IMR-90 (cell line): ENCODE results near the gene KHNYN. TPM values are rescaled to one million over a fixed set of nuclear protein-coding genes. Genes with fewer than 3 reads are reported as not detected.

Experiments
- ATAC-seq: fragments of 200-7000 bp; cut with Tn5 transposase; 2 replicates; pipeline ENCODE4 v1.9.1; 2020; ENCODE audit warnings: low read depth, mild to moderate bottlenecking, moderate library complexity
- BruUV-seq: library from RNA; stranded (reverse); fragments of 400-500 nt; replicated peaks from 2 replicates; lab custom pipeline; 2021; lab: Mats Ljungman, UMichigan
- CTCF ChIA-PET: fragments of 300-600 bp; formaldehyde crosslinking; extraction: SDS; loops from one replicate; lab custom pipeline; 2021; ENCODE audit warnings: antibody characterized with exemption; lab: Yijun Ruan, JAX
- POLR2A ChIA-PET: fragments of 300-600 bp; sonication (Branson Sonifier 250); formaldehyde crosslinking; loops from one replicate; lab custom pipeline; 2022; ENCODE audit warnings: antibody characterized with exemption; ENCODE audit not compliant: unreplicated experiment; lab: Charles Lee
- DNase-seq: peaks from one replicate; pipeline ENCODE4 v3.0.0; 2013
- H2AFZ ChIP-seq: replicated peaks from 2 replicates; pipeline ENCODE3; 2013; ENCODE audit warnings: low read length, mild to moderate bottlenecking; ENCODE audit not compliant: poor library complexity
- H2AK5ac ChIP-seq: 2 replicates; pipeline ENCODE4 v1.6.1; 2013; ENCODE audit warnings: low read depth, low read length, inconsistent platforms
- H2AK9ac ChIP-seq: replicated peaks from 2 replicates; pipeline ENCODE3; 2013; ENCODE audit warnings: mild to moderate bottlenecking, low read depth, low read length, moderate library complexity; ENCODE audit not compliant: poor library complexity
- H2BK120ac ChIP-seq: 2 replicates; pipeline ENCODE4 v1.6.1; 2013; ENCODE audit warnings: low read depth, low read length, inconsistent platforms
- H2BK15ac ChIP-seq: 3 replicates; pipeline ENCODE4 v1.6.1; 2013; ENCODE audit warnings: low read depth, low read length, inconsistent platforms
- H2BK20ac ChIP-seq: 2 replicates; pipeline ENCODE4 v1.6.1; 2013; ENCODE audit warnings: low read depth, mild to moderate bottlenecking, inconsistent platforms, low read length, moderate library complexity
- H2BK5ac ChIP-seq: 2 replicates; pipeline ENCODE4 v1.6.1; 2013; ENCODE audit warnings: mild to moderate bottlenecking, low read depth, low read length, inconsistent platforms; ENCODE audit not compliant: poor library complexity, severe bottlenecking
- H3K14ac ChIP-seq: replicated peaks from 2 replicates; pipeline ENCODE4 v1.6.1; 2013; ENCODE audit warnings: low read depth, low read length, inconsistent platforms
- H3K18ac ChIP-seq: 2 replicates; pipeline ENCODE4 v1.6.1; 2013; ENCODE audit warnings: low read depth, low read length, control low read depth
- H3K23ac ChIP-seq: 2 replicates; pipeline ENCODE4 v1.6.1; 2013; ENCODE audit warnings: low read depth, low read length, inconsistent platforms
- H3K27ac ChIP-seq: 2 replicates; pipeline ENCODE4 v1.5.1; 2013; ENCODE audit warnings: mild to moderate bottlenecking, control low read depth, low read length; ENCODE audit not compliant: insufficient read depth
- H3K27me3 ChIP-seq: 2 replicates; pipeline ENCODE4 v1.6.1; 2013; ENCODE audit warnings: low read length; ENCODE audit not compliant: control insufficient read depth, insufficient read depth
- H3K36me3 ChIP-seq: 2 replicates; pipeline ENCODE4 v1.6.1; 2013; ENCODE audit warnings: low read length, mixed read lengths; ENCODE audit not compliant: control insufficient read depth, insufficient read depth
- H3K4ac ChIP-seq: 2 replicates; pipeline ENCODE4 v1.6.1; 2013; ENCODE audit warnings: low read depth, low read length, inconsistent platforms
- H3K4me1 ChIP-seq: 2 replicates; pipeline ENCODE4 v1.6.1; 2013; ENCODE audit warnings: low read length, mixed read lengths; ENCODE audit not compliant: control insufficient read depth, insufficient read depth
- H3K4me2 ChIP-seq: 2 replicates; pipeline ENCODE4 v1.6.1; 2013; ENCODE audit warnings: low read depth, mild to moderate bottlenecking, control low read depth, low read length, moderate library complexity
- H3K4me3 ChIP-seq: 2 replicates; pipeline ENCODE4 v1.5.1; 2013; ENCODE audit warnings: low read depth, mild to moderate bottlenecking, control low read depth, low read length, moderate library complexity; ENCODE audit not compliant: insufficient read depth
- H3K56ac ChIP-seq: 2 replicates; pipeline ENCODE4 v1.6.1; 2013; ENCODE audit warnings: low read length, inconsistent platforms; ENCODE audit not compliant: insufficient read depth; ENCODE audit errors: extremely low read depth
- H3K79me1 ChIP-seq, 2 experiments: 2 replicates each; pipeline ENCODE4 v1.6.1; 2013; ENCODE audit warnings: low read length in 2 of 2, inconsistent platforms in 1 of 2, low read depth in 1 of 2
- H3K9ac ChIP-seq: 2 replicates; pipeline ENCODE4 v1.6.1; 2013; ENCODE audit warnings: low read depth, low read length, control low read depth
- H3K9me1 ChIP-seq: 2 replicates; pipeline ENCODE4 v1.6.1; 2013; ENCODE audit warnings: low read length, inconsistent platforms; ENCODE audit not compliant: insufficient read depth
- H3K9me3 ChIP-seq: 2 replicates; pipeline ENCODE4 v1.6.1; 2013; ENCODE audit warnings: low read length; ENCODE audit not compliant: control insufficient read depth, insufficient read depth
- H4K20me1 ChIP-seq: 2 replicates; pipeline ENCODE4 v1.6.1; 2013; ENCODE audit warnings: low read length, inconsistent platforms; ENCODE audit not compliant: insufficient read depth
- H4K5ac ChIP-seq: 2 replicates; pipeline ENCODE4 v1.6.1; 2013; ENCODE audit warnings: mild to moderate bottlenecking, low read depth, low read length, control low read depth
- H4K8ac ChIP-seq, 2 experiments: 2 replicates each; pipeline ENCODE4 v1.6.1; 2013; ENCODE audit warnings: low read depth in 2 of 2, low read length in 2 of 2, control low read depth in 1 of 2, inconsistent platforms in 1 of 2
- H4K91ac ChIP-seq: 2 replicates; pipeline ENCODE4 v1.6.1; 2013; ENCODE audit warnings: low read depth, low read length, inconsistent platforms; ENCODE audit not compliant: insufficient read depth
- BHLHE40 ChIP-seq: fragments of 150-350 bp; IDR thresholded peaks from 2 replicates; pipeline ENCODE4 v1.6.1; 2016; ENCODE audit warnings: mild to moderate bottlenecking, low read depth, low read length
- CEBPB ChIP-seq: IDR thresholded peaks from 2 replicates; pipeline ENCODE4 v1.6.1; 2012; ENCODE audit warnings: low read depth, low read length, improper control_type of control experiment
- FOS ChIP-seq: fragments of 150-350 bp; IDR thresholded peaks from 2 replicates; pipeline ENCODE4 v1.6.1; 2016; ENCODE audit warnings: low read depth, low read length
- MAFK ChIP-seq: IDR thresholded peaks from 2 replicates; pipeline ENCODE4 v1.6.1; 2012; ENCODE audit warnings: low read depth, low read length, improper control_type of control experiment
- MAZ ChIP-seq: IDR thresholded peaks from 2 replicates; pipeline ENCODE4 v1.6.1; 2012; ENCODE audit warnings: low read depth, mild to moderate bottlenecking, low read length, improper control_type of control experiment, moderate library complexity, borderline replicate concordance
- MXI1 ChIP-seq: IDR thresholded peaks from 2 replicates; pipeline ENCODE4 v1.6.1; 2012; ENCODE audit warnings: low read depth, mild to moderate bottlenecking, low read length, moderate library complexity, borderline replicate concordance
- NFE2L2 ChIP-seq: fragments of 150-350 bp; IDR thresholded peaks from 2 replicates; pipeline ENCODE4 v1.6.1; 2016; ENCODE audit warnings: low read depth, mild to moderate bottlenecking, low read length
- POLR2A ChIP-seq: IDR thresholded peaks from 2 replicates; pipeline ENCODE4 v1.6.1; 2012; ENCODE audit warnings: mild to moderate bottlenecking, low read depth, low read length
- RCOR1 ChIP-seq: IDR thresholded peaks from 2 replicates; pipeline ENCODE4 v1.6.1; 2012; ENCODE audit warnings: mild to moderate bottlenecking, low read length, improper control_type of control experiment; ENCODE audit not compliant: insufficient replicate concordance
- RFX5 ChIP-seq: IDR thresholded peaks from 2 replicates; pipeline ENCODE4 v1.8.0; 2012; ENCODE audit warnings: low read depth, mild to moderate bottlenecking, low read length, moderate library complexity
- SMC3 ChIP-seq: fragments of 150-350 bp; IDR thresholded peaks from 2 replicates; pipeline ENCODE4 v1.6.1; 2016; ENCODE audit warnings: low read depth, mild to moderate bottlenecking, antibody characterized with exemption, low read length, moderate library complexity
- WGBS, 2 experiments: methylation state at CpG; one replicate each; pipeline versions ENCODE4 v1.1.5 to v1.1.7; 2013; ENCODE audit warnings: missing lambda C conversion rate in 2 of 2; ENCODE audit not compliant: insufficient read length in 1 of 2; ENCODE audit errors: extremely low coverage in 2 of 2; 5-methylcytosine and 5-hydroxymethylcytosine counted together
- dilution Hi-C: fragments of 300-500 bp; cut with HindIII; formaldehyde crosslinking; loops from one replicate; pipeline ENCODE4 v1.14.3; 2018; ENCODE audit warnings: low sequenced_read_pairs; ENCODE audit not compliant: unreplicated experiment
- in situ Hi-C: fragments of 300-500 bp; cut with MboI; formaldehyde crosslinking; loops from 3 replicates; pipeline ENCODE4 v1.14.3; 2019; ENCODE audit warnings: low sequenced_read_pairs, inconsistent platforms, mixed read lengths
- intact Hi-C: fragments of 100-400 bp; cut with micrococcal nuclease; formaldehyde crosslinking; loops from 2 replicates; pipeline ENCODE4 v1.10.0; 2022
- polyA plus RNA-seq, 3 experiments: library from polyadenylated mRNA; depleted of rRNA; stranded (reverse); fragments of >200 nt; gene quantifications; 2 replicates each; pipeline ENCODE4 v1.2.3, GENCODE V29; 2012; ENCODE audit warnings: low replicate concordance in 1 of 3
- total RNA-seq: library from RNA; depleted of rRNA; stranded (reverse); fragments of >200 nt; gene quantifications from 2 replicates; pipeline ENCODE4 v1.2.3, GENCODE V29; 2012
- TF ChIP-seq, protein P1 (sequence below): fragments of 150-350 bp; IDR thresholded peaks from 2 replicates; pipeline ENCODE4 v1.6.1; 2016; ENCODE audit warnings: low read depth, mild to moderate bottlenecking, low read length, moderate library complexity, borderline replicate concordance
- TF ChIP-seq, protein P2 (sequence below): fragments of 150-350 bp; IDR thresholded peaks from 2 replicates; pipeline ENCODE4 v1.6.1; 2017; ENCODE audit warnings: mild to moderate bottlenecking, antibody characterized with exemption, low read length, low read depth

The KHNYN gene
- total and polyA plus RNA-seq, 2 of the 4 experiments (the other 2 are of a cell fraction) = 18.9 to 24.4 TPM

DNA sequence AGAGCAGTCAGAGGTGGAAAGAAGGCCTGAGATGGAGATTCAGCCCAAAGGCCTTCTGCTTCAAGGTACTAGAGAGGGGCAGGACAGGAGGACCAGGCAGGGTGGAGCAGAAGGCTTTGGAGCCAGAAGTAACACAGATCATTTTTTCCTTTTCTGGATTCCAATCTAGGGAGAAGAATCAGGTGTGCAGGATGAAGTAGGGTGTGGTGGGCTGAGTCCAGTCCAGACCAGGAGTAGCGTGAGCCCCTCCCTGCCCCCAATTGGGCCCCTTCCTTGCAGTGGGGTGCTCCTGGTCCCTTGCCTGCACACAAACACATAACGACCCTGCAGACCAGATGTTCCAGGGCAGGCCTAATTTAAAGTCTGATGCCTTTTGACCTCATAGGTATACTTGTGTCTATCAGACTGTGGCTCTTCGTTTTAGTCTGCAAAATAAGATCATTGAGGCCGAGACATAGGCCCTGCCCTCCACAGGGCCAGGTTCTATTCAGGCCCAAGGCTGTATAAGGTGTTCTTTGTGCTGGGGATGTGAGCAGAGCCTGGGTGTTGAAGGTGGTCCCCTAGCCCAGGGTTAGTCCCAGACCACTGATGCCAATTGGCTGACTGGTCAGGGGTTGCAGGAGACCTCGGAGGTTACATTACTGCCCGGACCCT, 32.0 kb upstream of the KHNYN start:
- Histone ChIP-seq H3K56ac (no peak overlapping the region), H3K9me1 (no peaks in the 10 kb centered on the region; the same call in 1 of the 2 replicates), H2BK120ac (peak overlapping the region; percentile 38; the same call in 1 of the 2 replicates), H2BK15ac (no peak overlapping the region; the same call in 2 of the 3 replicates), H4K20me1 (no peaks in the 10 kb centered on the region), H3K4me3 (no peak overlapping the region), H3K27me3 (no peaks in the 10 kb centered on the region), H3K18ac (peak overlapping the region; percentile 41; the same call in 1 of the 2 replicates), H2AFZ (peak overlapping the region; percentile 55), H3K14ac (0 out of 2 replicates have a peak overlapping the region, but pooled peaks have one; percentile 7), H3K79me1 (peaks cover 0 to 8% of the 10 kb centered on the region in 2 experiments; a peak in 1 of 4 replicates), H3K4ac (peak overlapping the region; percentile 59), H3K36me3 (no peaks in the 10 kb centered on the region), H3K23ac (0 out of 2 replicates have a peak overlapping the region, but pooled peaks have one; percentile 46), H4K5ac (no peak overlapping the region; the same call in 1 of the 2 replicates), H3K9me3 (no peaks in the 10 kb centered on the region), H4K8ac (peak overlapping the region in 1 of 2 experiments; percentile 77; a peak in 2 of 4 replicates), H2AK9ac (peak overlapping the region; percentile 70), H3K9ac (no peak overlapping the region; the same call in 1 of the 2 replicates), H2BK5ac (no peak overlapping the region), H3K27ac (no peak overlapping the region), H4K91ac (peak overlapping the region; percentile 41; the same call in 1 of the 2 replicates), H2AK5ac (peak overlapping the region; percentile 81; the same call in 1 of the 2 replicates), H3K4me1 (peaks cover 14% of the 10 kb centered on the region), H3K4me2 (peak overlapping the region; percentile 80; the same call in 1 of the 2 replicates), H2BK20ac (no peak overlapping the region)
- dilution Hi-C loops = no loop called here
- intact Hi-C loops = loop anchor here (2.0 kb wide), 1 partner anchor 31 kb away; no protein-coding TSS in a partner anchor
- POLR2A ChIA-PET = no interaction called here
- no TSS peak for BruUV-seq
- ATAC-seq (no peak), DNase-seq (no peak)
- in situ Hi-C loops = no loop called here
- no CpG with 5 or more reads among the region's 6 CpGs for whole genome bisulfite sequencing, 2 experiments
- CTCF ChIA-PET = interaction anchor here (1.1 kb wide), 1 partner anchor 34 kb away, joined by 6 read pairs; no protein-coding TSS in a partner anchor
- TF ChIP-seq BHLHE40 = no peak
- TF ChIP-seq, protein P1, sequence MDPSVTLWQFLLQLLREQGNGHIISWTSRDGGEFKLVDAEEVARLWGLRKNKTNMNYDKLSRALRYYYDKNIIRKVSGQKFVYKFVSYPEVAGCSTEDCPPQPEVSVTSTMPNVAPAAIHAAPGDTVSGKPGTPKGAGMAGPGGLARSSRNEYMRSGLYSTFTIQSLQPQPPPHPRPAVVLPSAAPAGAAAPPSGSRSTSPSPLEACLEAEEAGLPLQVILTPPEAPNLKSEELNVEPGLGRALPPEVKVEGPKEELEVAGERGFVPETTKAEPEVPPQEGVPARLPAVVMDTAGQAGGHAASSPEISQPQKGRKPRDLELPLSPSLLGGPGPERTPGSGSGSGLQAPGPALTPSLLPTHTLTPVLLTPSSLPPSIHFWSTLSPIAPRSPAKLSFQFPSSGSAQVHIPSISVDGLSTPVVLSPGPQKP = no peak
- no peak for TF ChIP-seq RFX5
- TF ChIP-seq MXI1 = no peak
- TF ChIP-seq MAZ = no peak
- no peak for TF ChIP-seq FOS
- TF ChIP-seq, protein P2, sequence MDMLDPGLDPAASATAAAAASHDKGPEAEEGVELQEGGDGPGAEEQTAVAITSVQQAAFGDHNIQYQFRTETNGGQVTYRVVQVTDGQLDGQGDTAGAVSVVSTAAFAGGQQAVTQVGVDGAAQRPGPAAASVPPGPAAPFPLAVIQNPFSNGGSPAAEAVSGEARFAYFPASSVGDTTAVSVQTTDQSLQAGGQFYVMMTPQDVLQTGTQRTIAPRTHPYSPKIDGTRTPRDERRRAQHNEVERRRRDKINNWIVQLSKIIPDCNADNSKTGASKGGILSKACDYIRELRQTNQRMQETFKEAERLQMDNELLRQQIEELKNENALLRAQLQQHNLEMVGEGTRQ = no peak
- no peak for TF ChIP-seq POLR2A
- TF ChIP-seq NFE2L2 = no peak
- no peak for TF ChIP-seq CEBPB
- no peak for TF ChIP-seq RCOR1
- no peak for TF ChIP-seq MAFK
- TF ChIP-seq SMC3 = no peak
